Testis (tissue), 3 donors: ENCODE measurements around the gene IL1RL2. TPM values are rescaled to one million over a fixed set of nuclear protein-coding genes. Genes with fewer than 3 reads are reported as not detected.

ENCODE experiments used
- DNase-seq: peaks from one replicate; pipeline ENCODE4 v3.0.0-alpha.2; 2019
- H3K27ac ChIP-seq, 2 donors: fragments of 200-600 bp; sonication (generic); one replicate each; pipeline ENCODE4 v1.5.1; 2019
- H3K27me3 ChIP-seq: fragments of 200-600 bp; sonication (generic); one replicate; pipeline ENCODE4 v1.5.1; 2019
- H3K36me3 ChIP-seq: fragments of 200-600 bp; sonication (generic); one replicate; pipeline ENCODE4 v1.5.1; 2017; ENCODE audit warnings: low read depth; ENCODE audit errors: missing control alignments
- H3K4me1 ChIP-seq: fragments of 200-600 bp; sonication (generic); one replicate; pipeline ENCODE4 v1.5.1; 2019
- H3K4me3 ChIP-seq, 2 donors: fragments of 200-600 bp; sonication (generic); one replicate each; pipeline ENCODE4 v1.5.1; 2017 to 2019
- H3K9me3 ChIP-seq: fragments of 200-600 bp; sonication (generic); one replicate; pipeline ENCODE4 v1.5.1; 2017
- CTCF ChIP-seq, 3 experiments: fragments of 450-650 bp in 2 of 3; fragments of 200-600 bp in 1 of 3; sonication (generic) in 1 of 3; IDR thresholded peaks; one replicate each; pipeline ENCODE4 v1.5.1; 2016 to 2019; ENCODE audit warnings: antibody characterized with exemption in 3 of 3, mild to moderate bottlenecking in 2 of 3, moderate library complexity in 1 of 3
- POLR2A ChIP-seq: fragments of 450-650 bp; IDR thresholded peaks from one replicate; pipeline ENCODE4 v1.6.1; 2017; ENCODE audit warnings: antibody characterized with exemption, mild to moderate bottlenecking, moderate library complexity
- WGBS, 2 donors: methylation state at CpG; one replicate each; pipeline ENCODE4 v1.1.5; 2018; 5-methylcytosine and 5-hydroxymethylcytosine counted together
- intact Hi-C: fragments of 100-400 bp; cut with DNase I; formaldehyde crosslinking; loops from one replicate; pipeline ENCODE4 v1.15.1; 2023; ENCODE audit warnings: low total_unique reads
- polyA plus RNA-seq: library from polyadenylated mRNA; stranded (reverse); fragments of 350-450 nt; fragmentation: Illumina TruSeq; extraction: RNeasy Lipid Tissue Mini Kit (QIAGEN cat#74804); gene quantifications from one replicate; pipeline ENCODE4 v1.2.3, GENCODE V29; 2014; ENCODE audit warnings: low read depth, low replicate concordance; ENCODE audit not compliant: insufficient read depth
- total RNA-seq, 2 donors: library from RNA; depleted of rRNA; stranded (reverse); fragments of >200 nt; gene quantifications; one replicate each; pipeline ENCODE4 v1.2.3, GENCODE V29; 2016

IL1RL2 gene
- total and polyA plus RNA-seq, 3 donors from 2014 or later = 0.24 to 0.38 (median 0.31) TPM

DNA sequence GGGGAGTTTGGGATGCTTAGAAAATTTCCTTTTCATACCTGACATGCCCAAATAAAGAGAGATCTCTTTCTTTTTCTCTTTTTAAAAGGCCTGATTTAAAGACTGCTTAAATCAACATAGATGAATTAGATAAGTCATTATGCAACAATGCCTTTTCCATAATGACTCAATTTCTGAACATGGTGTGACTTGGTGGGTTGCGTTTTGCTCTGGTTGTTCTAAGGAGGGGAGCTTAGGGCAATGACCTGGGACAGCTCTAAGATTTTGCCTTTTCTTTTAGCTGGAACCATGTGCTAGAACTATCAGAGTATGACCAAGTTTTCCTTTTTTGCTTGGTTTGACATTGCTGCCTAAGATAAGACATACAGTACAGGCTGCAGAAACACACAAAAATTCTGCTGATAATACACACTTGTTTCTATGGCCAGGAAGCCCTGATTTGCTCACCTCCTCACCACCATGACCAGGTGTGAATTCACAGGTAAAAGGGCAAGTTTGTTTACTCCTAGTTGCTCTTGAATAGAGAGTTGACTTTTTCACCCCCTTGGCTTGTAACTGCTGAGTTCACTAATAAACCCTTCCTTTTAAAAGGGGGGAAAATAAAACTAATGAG is 66.4 kb downstream of the IL1RL2 start:
- Histone ChIP-seq H3K4me3 (no peak overlapping the region), H3K36me3 (no peaks in the 10 kb centered on the region), H3K9me3 (no peaks in the 10 kb centered on the region), H3K27ac (no peak overlapping the region), H3K27me3 (no peaks in the 10 kb centered on the region), H3K4me1 (peaks cover 10% of the 10 kb centered on the region)
- intact Hi-C loops = no loop called here
- 87 to 92% methylated on average over 1 of the region's 1 CpG for WGBS, 2 donors
- DNase-seq = no peak
- no peak for TF ChIP-seq CTCF (IDR thresholded peaks at IDR 0.05)
- TF ChIP-seq POLR2A = no peak

GRCh38 chr2:102253753-102254150 is 66.9 kb downstream of the IL1RL2 start:
- intact Hi-C loops = no loop called here
- no peaks in the 10 kb centered on the region for H3K9me3 ChIP-seq
- no peak overlapping the region for H3K4me3 ChIP-seq
- no peak overlapping the region for H3K27ac ChIP-seq
- DNase-seq = no peak
- no peaks in the 10 kb centered on the region for H3K27me3 ChIP-seq
- H3K4me1 ChIP-seq = peaks cover 10% of the 10 kb centered on the region
- TF ChIP-seq POLR2A = no peak
- no peak for TF ChIP-seq CTCF (IDR thresholded peaks at IDR 0.05)
- no peaks in the 10 kb centered on the region for H3K36me3 ChIP-seq
- WGBS, 2 donors = 67 to 68% methylated on average over 2 of the region's 2 CpGs

DNA sequence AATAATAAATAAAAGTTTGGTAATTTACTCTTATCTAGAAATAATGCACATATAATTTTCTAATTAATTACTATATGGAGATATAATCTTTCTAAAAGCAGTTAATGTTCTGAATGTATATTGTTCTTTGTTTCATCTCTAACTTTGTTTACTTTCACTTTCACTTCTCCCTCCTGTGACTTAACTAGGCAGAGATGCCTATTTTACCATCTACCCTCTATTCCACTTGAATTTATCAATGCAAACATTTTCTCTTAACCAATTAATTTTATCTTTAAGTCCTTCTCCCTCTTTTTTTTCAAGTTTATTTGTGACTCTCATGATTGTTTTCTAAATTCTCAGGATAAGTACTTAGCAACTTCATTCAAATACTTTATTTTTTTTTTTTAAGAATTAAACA is 69.5 kb downstream of the IL1RL2 start:
- DNase-seq = no peak
- Histone ChIP-seq H3K4me3 (no peak overlapping the region), H3K9me3 (no peaks in the 10 kb centered on the region), H3K27ac (no peak overlapping the region), H3K36me3 (no peaks in the 10 kb centered on the region), H3K27me3 (no peaks in the 10 kb centered on the region), H3K4me1 (peaks cover 2% of the 10 kb centered on the region)
- no peak for TF ChIP-seq CTCF (IDR thresholded peaks at IDR 0.05)
- no peak for TF ChIP-seq POLR2A
- intact Hi-C loops = no loop called here

GRCh38 chr2:102256874-102257462 is 70.1 kb downstream of the IL1RL2 start:
- Histone ChIP-seq H3K4me3 (no peak overlapping the region), H3K4me1 (no peaks in the 10 kb centered on the region), H3K9me3 (no peaks in the 10 kb centered on the region), H3K27me3 (no peaks in the 10 kb centered on the region), H3K36me3 (no peaks in the 10 kb centered on the region), H3K27ac (no peak overlapping the region)
- 77 to 89% methylated on average over 5 of the region's 5 CpGs for WGBS, 2 donors
- DNase-seq = no peak
- TF ChIP-seq CTCF (IDR thresholded peaks at IDR 0.05) (no peak), POLR2A (no peak)
- intact Hi-C loops = no loop called here

DNA sequence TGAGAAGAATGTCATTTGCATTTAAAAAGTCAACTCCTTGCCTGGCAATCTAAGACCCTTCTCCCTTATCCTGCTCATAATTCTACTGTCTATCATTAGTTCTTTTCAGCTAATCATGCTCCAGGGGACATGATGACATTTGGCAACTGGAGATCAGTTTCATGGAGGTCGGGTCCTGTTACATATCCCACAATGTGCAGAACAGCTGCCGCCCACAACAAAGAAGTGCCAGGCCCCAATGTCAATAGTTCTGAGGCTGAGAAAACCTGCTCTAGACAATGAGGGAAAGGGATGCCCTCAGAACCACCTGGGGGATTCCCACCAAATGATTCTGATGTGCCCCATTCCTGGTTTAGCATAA is 71.2 kb downstream of the IL1RL2 start:
- Histone ChIP-seq H3K27ac (no peak overlapping the region), H3K27me3 (no peaks in the 10 kb centered on the region), H3K36me3 (no peaks in the 10 kb centered on the region), H3K4me1 (no peaks in the 10 kb centered on the region), H3K4me3 (no peak overlapping the region), H3K9me3 (no peaks in the 10 kb centered on the region)
- intact Hi-C loops = no loop called here
- no peak for DNase-seq
- TF ChIP-seq POLR2A (no peak), CTCF (IDR thresholded peaks at IDR 0.05) (no peak)
- WGBS, 2 donors = 89 to 94% methylated on average over 2 of the region's 2 CpGs
